ENCODE data around the gene CCDC142. TPM values are rescaled to one million over a fixed set of nuclear protein-coding genes. Genes with fewer than 3 reads are reported as not detected.

Gene CCDC142
- polyA plus RNA-seq, 1 donor (not counting 4 experiments of a cell fraction or from before 2014, with no cell fraction given): 4.7 TPM

DNA sequence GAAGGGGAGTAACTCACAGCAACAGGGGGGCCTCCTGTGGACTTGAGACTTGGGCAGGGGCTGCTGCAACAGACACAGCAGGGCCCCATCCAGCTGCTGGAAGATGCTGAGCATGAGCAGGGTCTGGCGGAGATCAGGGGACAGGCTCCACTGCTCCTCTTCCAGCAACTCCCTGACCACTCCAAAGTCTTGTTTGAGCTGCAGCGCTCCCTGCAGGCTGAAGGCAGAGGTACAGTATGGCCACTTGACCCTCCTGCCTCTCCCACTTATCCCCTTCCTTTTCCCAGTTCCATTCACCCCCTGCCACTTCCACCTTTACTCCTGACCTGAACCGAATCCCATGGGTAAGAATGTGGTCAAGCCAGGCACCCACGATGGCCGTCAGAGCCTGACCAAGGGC, 7.9 kb downstream of the CCDC142 start:
- no peak overlapping the region for H2AFZ ChIP-seq (ENCODE audit: control insufficient read depth, low read length)
- dilution Hi-C loops (cut with MboI; ENCODE audit: extremely low pct_ligation_motif_present, low sequenced_read_pairs): no loop called here
- H3K4me1 ChIP-seq (ENCODE audit: control insufficient read depth, extremely low read depth, insufficient read depth, low read length): peaks cover 9% of the 10 kb centered on the region
- no peak for TF ChIP-seq EZH2 (IDR thresholded peaks at IDR 0.05; ENCODE audit: low read length)
- TF ChIP-seq, protein P1, sequence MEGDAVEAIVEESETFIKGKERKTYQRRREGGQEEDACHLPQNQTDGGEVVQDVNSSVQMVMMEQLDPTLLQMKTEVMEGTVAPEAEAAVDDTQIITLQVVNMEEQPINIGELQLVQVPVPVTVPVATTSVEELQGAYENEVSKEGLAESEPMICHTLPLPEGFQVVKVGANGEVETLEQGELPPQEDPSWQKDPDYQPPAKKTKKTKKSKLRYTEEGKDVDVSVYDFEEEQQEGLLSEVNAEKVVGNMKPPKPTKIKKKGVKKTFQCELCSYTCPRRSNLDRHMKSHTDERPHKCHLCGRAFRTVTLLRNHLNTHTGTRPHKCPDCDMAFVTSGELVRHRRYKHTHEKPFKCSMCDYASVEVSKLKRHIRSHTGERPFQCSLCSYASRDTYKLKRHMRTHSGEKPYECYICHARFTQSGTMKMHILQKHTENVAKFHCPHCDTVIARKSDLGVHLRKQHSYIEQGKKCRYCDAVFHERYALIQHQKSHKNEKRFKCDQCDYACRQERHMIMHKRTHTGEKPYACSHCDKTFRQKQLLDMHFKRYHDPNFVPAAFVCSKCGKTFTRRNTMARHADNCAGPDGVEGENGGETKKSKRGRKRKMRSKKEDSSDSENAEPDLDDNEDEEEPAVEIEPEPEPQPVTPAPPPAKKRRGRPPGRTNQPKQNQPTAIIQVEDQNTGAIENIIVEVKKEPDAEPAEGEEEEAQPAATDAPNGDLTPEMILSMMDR (optimal IDR thresholded peaks at IDR 0.05 in 1 of 3, IDR thresholded peaks at IDR 0.05 in 1 of 3, conservative IDR thresholded peaks at IDR 0.05 in 1 of 3; ENCODE audit: extremely low read depth in 1 of 3, insufficient read depth in 2 of 3, low read length in 3 of 3): peak; percentile 49 to 51 (median 51)
- no peak overlapping the region for H3K4me3 ChIP-seq (ENCODE audit: control insufficient read depth in 2 of 3, extremely low read depth in 1 of 3, insufficient read depth in 2 of 3, low read depth in 1 of 3, low read length in 3 of 3)
- FAIRE-seq (no peak), DNase-seq (ENCODE audit: low read depth, low spot score) (no peak)
- no peaks in the 10 kb centered on the region for H3K79me2 ChIP-seq (ENCODE audit: control insufficient read depth, insufficient read depth, low read length)
- H3K27me3 ChIP-seq (ENCODE audit: control insufficient read depth, extremely low read depth, insufficient read depth, low read length): no peaks in the 10 kb centered on the region
- H3K36me3 ChIP-seq (ENCODE audit: control insufficient read depth in 2 of 2, extremely low read depth in 1 of 2, insufficient read depth in 2 of 2, low read length in 2 of 2): peaks cover 12 to 16% of the 10 kb centered on the region in 2 experiments
- H3K27ac ChIP-seq (ENCODE audit: control insufficient read depth, insufficient read depth, low read length): no peak overlapping the region
- H3K9ac ChIP-seq (ENCODE audit: control insufficient read depth, extremely low read depth, insufficient read depth, low read length): no peak overlapping the region
- H3K9me3 ChIP-seq (ENCODE audit: control insufficient read depth, low read depth, low read length): no peaks in the 10 kb centered on the region
- H3K4me2 ChIP-seq (ENCODE audit: control insufficient read depth, extremely low read depth, insufficient read depth, low read depth, low read length): no peak overlapping the region
- H4K20me1 ChIP-seq (ENCODE audit: control insufficient read depth, extremely low read depth, insufficient read depth, low read length): no peaks in the 10 kb centered on the region
- H3K9me1 ChIP-seq (ENCODE audit: control insufficient read depth, extremely low read depth, insufficient read depth, low read length): no peaks in the 10 kb centered on the region

DNA sequence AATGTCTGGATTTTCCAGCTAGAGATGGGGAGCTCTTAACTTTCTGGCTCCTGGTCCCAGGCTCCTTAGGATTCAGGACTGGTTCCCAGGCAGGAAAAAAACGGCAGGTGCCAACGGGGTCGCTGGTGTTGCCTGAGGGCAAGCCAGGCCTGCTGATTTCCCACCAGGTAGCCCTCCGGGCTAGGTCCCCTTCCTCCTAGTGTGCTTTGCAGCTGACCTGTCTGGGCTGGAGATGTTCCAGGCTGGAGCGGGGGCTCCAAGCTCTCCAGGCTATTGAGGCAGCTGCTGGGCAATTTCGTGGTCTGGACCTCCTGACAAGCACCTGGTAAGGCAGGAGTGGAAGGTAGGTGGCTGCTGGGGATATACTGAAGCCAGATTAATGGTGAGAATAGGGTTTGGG, 8.3 kb downstream of the CCDC142 start:
- Histone ChIP-seq H3K4me1 (ENCODE audit: control insufficient read depth, extremely low read depth, insufficient read depth, low read length) (peaks cover 9% of the 10 kb centered on the region), H3K27ac (ENCODE audit: control insufficient read depth, insufficient read depth, low read length) (no peak overlapping the region), H3K4me2 (ENCODE audit: control insufficient read depth, extremely low read depth, insufficient read depth, low read depth, low read length) (no peak overlapping the region), H3K27me3 (ENCODE audit: control insufficient read depth, extremely low read depth, insufficient read depth, low read length) (no peaks in the 10 kb centered on the region), H3K4me3 (ENCODE audit: control insufficient read depth in 2 of 3, extremely low read depth in 1 of 3, insufficient read depth in 2 of 3, low read depth in 1 of 3, low read length in 3 of 3) (no peak overlapping the region), H3K9me3 (ENCODE audit: control insufficient read depth, low read depth, low read length) (no peaks in the 10 kb centered on the region), H3K9me1 (ENCODE audit: control insufficient read depth, extremely low read depth, insufficient read depth, low read length) (no peaks in the 10 kb centered on the region), H3K9ac (ENCODE audit: control insufficient read depth, extremely low read depth, insufficient read depth, low read length) (no peak overlapping the region), H3K36me3 (ENCODE audit: control insufficient read depth in 2 of 2, extremely low read depth in 1 of 2, insufficient read depth in 2 of 2, low read length in 2 of 2) (peaks cover 12 to 16% of the 10 kb centered on the region in 2 experiments), H4K20me1 (ENCODE audit: control insufficient read depth, extremely low read depth, insufficient read depth, low read length) (no peaks in the 10 kb centered on the region), H3K79me2 (ENCODE audit: control insufficient read depth, insufficient read depth, low read length) (no peaks in the 10 kb centered on the region), H2AFZ (ENCODE audit: control insufficient read depth, low read length) (no peak overlapping the region)
- DNase-seq (ENCODE audit: low read depth, low spot score) (no peak), FAIRE-seq (no peak)
- TF ChIP-seq, protein P1 (optimal IDR thresholded peaks at IDR 0.05 in 1 of 3, IDR thresholded peaks at IDR 0.05 in 1 of 3, conservative IDR thresholded peaks at IDR 0.05 in 1 of 3; ENCODE audit: extremely low read depth in 1 of 3, insufficient read depth in 2 of 3, low read length in 3 of 3): no peak
- TF ChIP-seq EZH2 (IDR thresholded peaks at IDR 0.05; ENCODE audit: low read length): no peak
- dilution Hi-C loops (cut with MboI; ENCODE audit: extremely low pct_ligation_motif_present, low sequenced_read_pairs): no loop called here

All from keratinocyte (primary cell).